ENCODE data around the gene MASP1. TPM values are rescaled to one million over a fixed set of nuclear protein-coding genes. Genes with fewer than 3 reads are reported as not detected.

MASP1 gene
- total and polyA plus RNA-seq, 12 donors = 0.72 to 19.5 (median 4.9) TPM

- H3K36me3 ChIP-seq (replicated peaks in 1 of 2) = no peaks in the 10 kb centered on the region
- no peaks in the 10 kb centered on the region for H3K27me3 ChIP-seq
- no peak for DNase-seq
- peaks cover 0 to 17% of the 10 kb centered on the region in 2 donors for H3K4me1 ChIP-seq (replicated peaks in 1 of 2)
- H3K4me3 ChIP-seq = no peak overlapping the region
- TF ChIP-seq CTCF (IDR thresholded peaks at IDR 0.05) (no peak), POLR2A (IDR thresholded peaks at IDR 0.05) (no peak)
- 92 to 100% (median 99%) methylated on average over 1 of the region's 1 CpG for WGBS, 4 donors
- intact Hi-C loops (cut with DNase I) = no loop called here
- no peak overlapping the region for H3K27ac ChIP-seq
- H3K9me3 ChIP-seq (replicated peaks in 1 of 3) = no peaks in the 10 kb centered on the region
Observed at GRCh38 chr3:187266691-187267090, 24.8 kb downstream of the MASP1 start.

GRCh38 chr3:187265461-187265955, 26.0 kb downstream of the MASP1 start:
- no peaks in the 10 kb centered on the region for H3K9me3 ChIP-seq (replicated peaks in 1 of 3)
- H3K27ac ChIP-seq = no peak overlapping the region
- H3K27me3 ChIP-seq = no peaks in the 10 kb centered on the region
- DNase-seq = no peak
- no peak overlapping the region for H3K4me3 ChIP-seq
- intact Hi-C loops (cut with DNase I) = no loop called here
- H3K4me1 ChIP-seq (replicated peaks in 1 of 2) = peaks cover 0 to 17% of the 10 kb centered on the region in 2 donors
- no peaks in the 10 kb centered on the region for H3K36me3 ChIP-seq (replicated peaks in 1 of 2)
- TF ChIP-seq POLR2A (IDR thresholded peaks at IDR 0.05) = no peak
- no peak for TF ChIP-seq CTCF (IDR thresholded peaks at IDR 0.05)
- WGBS, 4 donors = 39 to 60% (median 48%) methylated on average over 2 of the region's 2 CpGs

GRCh38 chr3:187264911-187265310, 26.6 kb downstream of the MASP1 start:
- H3K4me1 ChIP-seq (replicated peaks in 1 of 2) = peaks cover 0 to 17% of the 10 kb centered on the region in 2 donors
- H3K36me3 ChIP-seq (replicated peaks in 1 of 2) = no peaks in the 10 kb centered on the region
- intact Hi-C loops (cut with DNase I) = no loop called here
- H3K9me3 ChIP-seq (replicated peaks in 1 of 3) = no peaks in the 10 kb centered on the region
- DNase-seq = no peak
- TF ChIP-seq CTCF (IDR thresholded peaks at IDR 0.05) (no peak), POLR2A (IDR thresholded peaks at IDR 0.05) (no peak)
- no peaks in the 10 kb centered on the region for H3K27me3 ChIP-seq
- WGBS, 4 donors = 84 to 94% (median 93%) methylated on average over 3 of the region's 3 CpGs
- no peak overlapping the region for H3K27ac ChIP-seq
- no peak overlapping the region for H3K4me3 ChIP-seq

GRCh38 chr3:187264021-187264420, 27.5 kb downstream of the MASP1 start:
- Histone ChIP-seq H3K4me1 (replicated peaks in 1 of 2) (peaks cover 0 to 17% of the 10 kb centered on the region in 2 donors), H3K9me3 (replicated peaks in 1 of 3) (no peaks in the 10 kb centered on the region), H3K4me3 (no peak overlapping the region), H3K27ac (no peak overlapping the region), H3K36me3 (replicated peaks in 1 of 2) (no peaks in the 10 kb centered on the region), H3K27me3 (no peaks in the 10 kb centered on the region)
- WGBS, 4 donors = 39 to 47% (median 44%) methylated on average over 4 of the region's 4 CpGs
- DNase-seq = no peak
- intact Hi-C loops (cut with DNase I) = no loop called here
- no peak for TF ChIP-seq CTCF (IDR thresholded peaks at IDR 0.05)
- TF ChIP-seq POLR2A (IDR thresholded peaks at IDR 0.05) = no peak
